Measurements from ENCODE around the gene SLC5A1. TPM values are rescaled to one million over a fixed set of nuclear protein-coding genes. Genes with fewer than 3 reads are reported as not detected.

The SLC5A1 gene
- total RNA-seq, 4 donors from 2014 or later, result 19.2 to 33.4 (median 23.3) TPM

DNA sequence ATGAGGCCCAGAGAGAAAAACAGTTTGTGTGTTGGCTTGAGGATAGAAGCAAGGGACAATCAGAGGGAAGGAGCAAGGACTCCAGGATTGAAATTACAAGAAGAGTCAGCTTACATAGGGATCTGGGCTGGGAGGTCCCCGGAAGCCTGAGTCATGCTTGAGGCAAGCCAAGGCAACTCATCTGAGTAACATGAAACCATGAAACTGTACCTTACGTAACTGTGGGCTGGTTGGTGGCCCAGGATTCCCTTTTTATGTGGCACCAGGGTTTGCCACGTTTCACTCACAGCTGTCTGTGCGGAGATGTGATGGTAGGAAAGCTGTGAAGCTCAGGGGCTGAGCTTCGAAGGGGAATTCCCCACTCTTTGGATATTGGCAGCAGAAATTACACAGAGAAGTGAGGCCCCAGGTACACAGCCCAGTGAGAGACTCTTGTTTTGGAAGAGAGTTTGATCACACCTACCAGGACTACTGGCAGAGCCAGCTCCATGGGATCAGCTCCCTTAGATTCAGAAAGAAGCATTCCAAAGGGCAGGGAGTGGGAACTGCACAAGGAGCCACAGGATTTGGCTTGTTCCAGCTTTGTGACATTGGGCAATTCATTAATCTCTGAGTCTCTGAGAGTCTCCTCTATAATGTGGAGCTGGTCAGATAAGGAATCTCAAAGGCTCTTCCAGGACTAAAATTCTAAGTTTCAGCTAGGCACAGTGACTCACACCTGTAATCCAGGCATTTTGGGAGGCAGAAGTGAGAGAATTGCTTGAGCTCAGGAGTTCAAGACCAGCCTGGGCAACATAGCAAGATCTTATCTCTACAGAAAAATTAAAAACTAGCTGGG lies 7.8 kb downstream of the SLC5A1 start:
- TF ChIP-seq POLR2A (IDR thresholded peaks at IDR 0.05), result no peak
- TF ChIP-seq, protein P1, sequence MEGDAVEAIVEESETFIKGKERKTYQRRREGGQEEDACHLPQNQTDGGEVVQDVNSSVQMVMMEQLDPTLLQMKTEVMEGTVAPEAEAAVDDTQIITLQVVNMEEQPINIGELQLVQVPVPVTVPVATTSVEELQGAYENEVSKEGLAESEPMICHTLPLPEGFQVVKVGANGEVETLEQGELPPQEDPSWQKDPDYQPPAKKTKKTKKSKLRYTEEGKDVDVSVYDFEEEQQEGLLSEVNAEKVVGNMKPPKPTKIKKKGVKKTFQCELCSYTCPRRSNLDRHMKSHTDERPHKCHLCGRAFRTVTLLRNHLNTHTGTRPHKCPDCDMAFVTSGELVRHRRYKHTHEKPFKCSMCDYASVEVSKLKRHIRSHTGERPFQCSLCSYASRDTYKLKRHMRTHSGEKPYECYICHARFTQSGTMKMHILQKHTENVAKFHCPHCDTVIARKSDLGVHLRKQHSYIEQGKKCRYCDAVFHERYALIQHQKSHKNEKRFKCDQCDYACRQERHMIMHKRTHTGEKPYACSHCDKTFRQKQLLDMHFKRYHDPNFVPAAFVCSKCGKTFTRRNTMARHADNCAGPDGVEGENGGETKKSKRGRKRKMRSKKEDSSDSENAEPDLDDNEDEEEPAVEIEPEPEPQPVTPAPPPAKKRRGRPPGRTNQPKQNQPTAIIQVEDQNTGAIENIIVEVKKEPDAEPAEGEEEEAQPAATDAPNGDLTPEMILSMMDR (IDR thresholded peaks at IDR 0.05), result no peak
- 26% methylated on average over 5 of the region's 5 CpGs for WGBS, 2 donors

DNA sequence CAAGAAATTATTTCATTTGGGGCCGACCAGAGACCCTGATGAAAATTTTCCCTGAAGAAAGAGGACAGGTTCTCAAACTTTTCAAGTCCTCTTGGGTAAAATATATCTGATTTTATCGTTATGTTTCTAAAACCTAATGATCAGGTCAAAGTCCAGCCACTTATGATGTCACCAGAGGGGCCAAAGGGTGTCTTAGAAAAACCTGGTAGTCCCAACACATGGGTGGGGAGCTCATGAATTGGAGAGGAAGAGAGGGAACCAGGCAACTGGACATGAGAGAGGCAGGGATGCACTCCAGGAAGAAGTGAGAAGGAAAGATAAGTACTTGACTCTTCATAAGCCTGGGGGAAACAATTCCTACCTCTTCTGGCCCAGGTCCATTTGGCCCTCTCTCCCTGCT lies 9.2 kb downstream of the SLC5A1 start:
- intact Hi-C loops (cut with DNase I; ENCODE audit: low total_unique reads), result no loop called here
- TF ChIP-seq POLR2A (IDR thresholded peaks at IDR 0.05), result no peak
- TF ChIP-seq, protein P1 (IDR thresholded peaks at IDR 0.05), result no peak
- H3K4me3 ChIP-seq (ENCODE audit: low read depth, poor library complexity, severe bottlenecking), result no peak overlapping the region
- 80 to 81% methylated on average over 2 of the region's 2 CpGs for whole genome bisulfite sequencing, 2 donors
- DNase-seq (ENCODE audit: low spot score in 2 of 2), result no peak

More for the DNA sequence above, 7.8 kb downstream of the SLC5A1 start:
- intact Hi-C loops (cut with DNase I; ENCODE audit: low total_unique reads), result no loop called here
- no peak overlapping the region for H3K4me3 ChIP-seq (ENCODE audit: low read depth, poor library complexity, severe bottlenecking)
- DNase-seq (ENCODE audit: low spot score in 2 of 2), result peak in 1 of 2 donors; percentile 70

DNA sequence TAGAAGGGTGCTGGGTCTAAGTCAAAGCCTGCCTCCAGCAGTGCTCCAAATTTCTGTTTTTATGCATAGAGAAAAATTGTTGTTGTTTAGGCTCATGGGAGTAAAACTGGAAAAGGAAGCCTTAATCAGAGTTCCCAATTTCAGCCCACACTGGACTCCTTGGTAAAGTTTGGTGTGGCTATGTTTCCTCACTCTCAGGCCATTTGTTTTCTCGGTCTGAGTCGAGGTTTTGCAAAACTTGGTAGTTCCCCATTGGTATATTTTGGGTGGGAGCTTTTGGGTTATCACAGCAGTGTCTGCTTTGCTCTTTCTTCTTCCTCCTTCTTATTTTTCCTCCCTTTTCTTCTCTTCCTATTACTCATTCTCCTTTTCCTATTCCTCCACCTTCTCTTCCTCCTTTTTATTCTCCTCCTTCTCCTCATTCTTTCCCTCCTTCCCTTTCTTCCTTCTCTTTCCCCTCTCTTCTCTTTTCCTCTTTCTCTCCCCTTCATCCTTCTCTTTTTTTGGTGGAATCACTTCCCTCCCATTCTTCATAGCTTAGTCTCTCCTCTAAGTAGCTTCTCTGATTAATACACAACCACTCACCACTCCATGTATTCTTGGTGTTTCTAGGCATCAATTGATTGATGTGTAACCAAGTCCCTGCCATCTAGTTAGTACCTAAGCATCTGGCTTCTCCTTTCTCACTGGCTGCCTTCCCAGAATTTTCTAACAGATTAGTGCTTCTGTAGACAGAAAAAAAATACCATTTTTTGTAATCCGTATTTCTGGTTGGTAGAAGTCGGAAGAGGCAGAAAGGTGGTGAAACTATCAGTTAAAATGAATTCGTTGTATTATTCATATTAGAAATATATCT lies 10.1 kb downstream of the SLC5A1 start:
- DNase-seq (ENCODE audit: low spot score in 2 of 2), result no peak
- intact Hi-C loops (cut with DNase I; ENCODE audit: low total_unique reads), result no loop called here
- 74 to 80% methylated on average over 5 of the region's 5 CpGs for WGBS, 2 donors
- TF ChIP-seq, protein P1 (IDR thresholded peaks at IDR 0.05), result no peak
- TF ChIP-seq POLR2A (IDR thresholded peaks at IDR 0.05), result no peak
- no peak overlapping the region for H3K4me3 ChIP-seq (ENCODE audit: low read depth, poor library complexity, severe bottlenecking)

DNA sequence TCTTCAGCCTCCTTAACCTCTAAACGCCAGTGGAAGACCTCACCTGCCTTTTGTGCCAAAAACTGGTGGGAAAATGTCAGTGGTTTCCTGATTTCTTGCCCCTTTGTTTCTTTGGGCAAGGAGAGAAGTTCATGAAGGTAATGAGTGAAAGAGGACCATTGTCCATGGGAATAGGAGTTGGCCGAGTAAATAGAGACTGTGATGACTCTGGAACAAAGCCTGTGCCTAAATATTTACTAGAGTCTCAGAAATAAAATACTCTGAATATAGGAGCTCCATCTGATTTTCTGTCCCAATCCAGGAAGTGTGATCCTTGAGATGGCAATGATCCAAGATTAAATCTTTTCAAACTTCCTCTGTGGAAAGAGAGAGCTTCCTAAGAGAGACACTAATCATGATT lies 12.0 kb downstream of the SLC5A1 start:
- DNase-seq (ENCODE audit: low spot score in 2 of 2), result no peak
- WGBS, 2 donors, result 65 to 69% methylated on average over 2 of the region's 2 CpGs
- no peak overlapping the region for H3K4me3 ChIP-seq (ENCODE audit: low read depth, poor library complexity, severe bottlenecking)
- TF ChIP-seq, protein P1 (IDR thresholded peaks at IDR 0.05), result no peak
- TF ChIP-seq POLR2A (IDR thresholded peaks at IDR 0.05), result no peak
- intact Hi-C loops (cut with DNase I; ENCODE audit: low total_unique reads), result no loop called here

DNA sequence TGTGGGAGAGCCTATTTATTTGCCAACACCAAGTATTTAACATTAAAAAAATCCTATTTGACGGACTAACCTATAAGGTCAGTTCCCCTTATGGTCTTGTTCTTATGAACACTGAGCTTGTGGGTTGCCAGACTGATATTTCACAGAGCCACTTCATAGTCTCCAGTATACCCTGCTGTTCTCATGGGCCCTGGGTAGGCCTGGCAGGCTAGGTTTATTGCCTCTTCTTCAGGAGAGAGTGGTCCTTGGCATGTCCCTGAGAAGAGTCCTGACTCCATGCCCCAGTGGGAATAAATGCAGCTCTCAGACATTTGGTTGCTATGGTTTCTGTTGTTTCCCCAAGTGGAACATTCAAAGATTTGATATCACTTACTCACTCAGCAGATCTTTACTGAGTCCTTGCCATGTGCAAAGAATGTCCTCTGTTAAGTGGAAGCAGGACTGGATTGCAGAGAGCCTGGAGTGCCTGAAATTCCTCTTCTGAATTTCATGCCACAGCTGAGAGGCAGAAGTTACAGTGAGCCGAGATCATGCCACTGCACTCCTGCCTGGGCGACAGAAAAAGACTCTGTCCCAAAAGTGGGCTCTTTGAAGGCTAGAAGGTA lies 15.7 kb downstream of the SLC5A1 start:
- intact Hi-C loops (cut with DNase I; ENCODE audit: low total_unique reads), result no loop called here
- DNase-seq (ENCODE audit: low spot score in 2 of 2), result no peak
- no peak for TF ChIP-seq POLR2A (IDR thresholded peaks at IDR 0.05)
- TF ChIP-seq, protein P1 (IDR thresholded peaks at IDR 0.05), result no peak
- no peak overlapping the region for H3K4me3 ChIP-seq (ENCODE audit: low read depth, poor library complexity, severe bottlenecking)
- WGBS, 2 donors, result 66 to 67% methylated on average over 3 of the region's 3 CpGs
